GM12891 (cell line): ENCODE data around the gene EGLN1.

Experiments used
- POLR2A ChIP-seq: IDR thresholded peaks from 2 replicates; pipeline ENCODE4 v1.6.1; 2011; ENCODE audit warnings: low read depth, low read length, control low read depth
- POLR2AphosphoS5 ChIP-seq: IDR thresholded peaks from 2 replicates; pipeline ENCODE4 v1.6.1; 2011; ENCODE audit warnings: low read depth, low read length, control low read depth
- TAF1 ChIP-seq: IDR thresholded peaks from 2 replicates; pipeline ENCODE4 v1.6.1; 2011; ENCODE audit warnings: low read depth, low read length, control low read depth

DNA sequence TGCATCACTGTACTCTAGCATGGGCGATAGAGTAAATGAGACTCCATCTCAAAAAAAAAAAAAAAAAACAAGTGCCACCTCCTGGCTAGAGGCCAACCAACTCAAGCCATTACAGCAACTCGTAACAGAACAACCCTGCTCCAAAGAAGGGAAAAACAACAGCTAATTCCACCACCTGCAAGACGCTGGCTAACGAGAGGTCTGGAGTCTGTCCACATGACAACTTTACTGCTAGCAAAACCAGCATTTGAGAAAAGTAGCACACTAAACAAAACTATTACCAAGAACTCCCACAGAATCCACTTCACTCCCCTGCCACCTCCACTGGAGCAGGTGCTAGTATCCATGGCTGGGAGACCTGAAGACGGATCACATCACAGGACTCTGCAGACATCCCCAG lies 24.1 kb upstream of the EGLN1 start:
- TF ChIP-seq POLR2A (no peak), TAF1 (no peak), POLR2AphosphoS5 (no peak)
